GM12878 (cell line): ENCODE results near the gene EPDR1. TPM values are rescaled to one million over a fixed set of nuclear protein-coding genes. Genes with fewer than 3 reads are reported as not detected.

Experiments used
- ATAC-seq: fragments of 200-7000 bp; cut with Tn5 transposase; 3 replicates; pipeline ENCODE4 v1.9.1; 2020; ENCODE audit warnings: mild to moderate bottlenecking, moderate library complexity
- BruUV-seq: library from RNA; stranded (reverse); fragments of 400-500 nt; replicated peaks from 2 replicates; lab custom pipeline; 2021; lab: Mats Ljungman, UMichigan
- CTCF ChIA-PET: fragments of 300-600 bp; sonication (Branson Sonifier 250); formaldehyde crosslinking; extraction: SDS; loops from one replicate; lab custom pipeline; 2021; ENCODE audit warnings: inconsistent platforms; lab: Yijun Ruan, JAX
- POLR2A ChIA-PET: fragments of 350-600 bp; formaldehyde crosslinking; extraction: SDS; loops from one replicate; lab custom pipeline; 2021; ENCODE audit warnings: inconsistent platforms; lab: Charles Lee
- RAD21 ChIA-PET: fragments of 300-600 bp; sonication (Branson Sonifier 250); formaldehyde crosslinking; loops from one replicate; lab custom pipeline; 2023; ENCODE audit warnings: antibody characterized with exemption; ENCODE audit not compliant: unreplicated experiment; lab: Charles Lee
- SMC1A ChIA-PET: fragments of 300-600 bp; sonication (Branson Sonifier 250); formaldehyde crosslinking; loops from one replicate; lab custom pipeline; 2023; ENCODE audit not compliant: unreplicated experiment, uncharacterized antibody; lab: Charles Lee
- DNase-seq: peaks from one replicate; pipeline ENCODE4 v3.0.0-alpha.2; 2011; ENCODE audit warnings: low read depth, low spot score
- FAIRE-seq: peaks from 3 replicates; lab custom pipeline; 2011; peaks lifted over from hg19 to GRCh38; lab: Jason Lieb, UNC
- H2AFZ ChIP-seq: 2 replicates; pipeline ENCODE4 v1.6.0; 2011; ENCODE audit warnings: low read depth, low read length, control low read depth; ENCODE audit not compliant: control insufficient read depth
- H3K27ac ChIP-seq: 2 replicates; pipeline ENCODE4 v1.5.1; 2011; ENCODE audit warnings: control low read depth; ENCODE audit not compliant: control insufficient read depth, insufficient read depth
- H3K27me3 ChIP-seq, 2 experiments: replicated peaks in 1 of 2; 2 replicates each; pipeline versions ENCODE4 v1.6.0 to v1.6.1; 2011; ENCODE audit warnings: low read length in 1 of 2; ENCODE audit not compliant: control insufficient read depth in 2 of 2, insufficient read depth in 2 of 2
- H3K36me3 ChIP-seq, 2 experiments: 2 replicates each; pipeline ENCODE4 v1.5.1; 2011; ENCODE audit warnings: low read length in 1 of 2; ENCODE audit not compliant: control insufficient read depth in 2 of 2, insufficient read depth in 2 of 2
- H3K4me1 ChIP-seq: 2 replicates; pipeline ENCODE4 v1.6.1; 2011; ENCODE audit warnings: mild to moderate bottlenecking, low read length, moderate library complexity, mixed read lengths; ENCODE audit not compliant: control insufficient read depth, insufficient read depth
- H3K4me2 ChIP-seq: 2 replicates; pipeline ENCODE4 v1.6.0; 2011; ENCODE audit warnings: control low read depth; ENCODE audit not compliant: control insufficient read depth, insufficient read depth
- H3K4me3 ChIP-seq: fragments of 200-600 bp; sonication (generic); 2 replicates; pipeline ENCODE4 v1.5.1; 2016
- H3K79me2 ChIP-seq: 2 replicates; pipeline ENCODE4 v1.6.0; 2011; ENCODE audit warnings: low read length; ENCODE audit not compliant: control insufficient read depth, insufficient read depth
- H3K9ac ChIP-seq: 2 replicates; pipeline ENCODE4 v1.8.0; 2011; ENCODE audit warnings: low read length, control low read depth, mixed read lengths; ENCODE audit not compliant: control insufficient read depth, insufficient read depth
- H3K9me3 ChIP-seq: replicated peaks from 3 replicates; pipeline ENCODE4 v1.5.1; 2011; ENCODE audit warnings: mild to moderate bottlenecking, low read length; ENCODE audit not compliant: control insufficient read depth, insufficient read depth
- H4K20me1 ChIP-seq: 2 replicates; pipeline ENCODE4 v1.6.0; 2011; ENCODE audit not compliant: control insufficient read depth, insufficient read depth
- ASH2L ChIP-seq: fragments of 300-600, 200-600 bp; sonication (generic); IDR thresholded peaks from 2 replicates; pipeline ENCODE4 v1.6.1; 2017; ENCODE audit warnings: low read depth, mild to moderate bottlenecking, borderline replicate concordance
- EGR1 ChIP-seq, 2 experiments: IDR thresholded peaks; 1 replicate in 1 of 2; 2 replicates in 1 of 2; pipeline ENCODE4 v1.6.1; 2011 to 2012; ENCODE audit warnings: low read depth in 2 of 2, low read length in 2 of 2, borderline replicate concordance in 1 of 2, mild to moderate bottlenecking in 1 of 2, moderate library complexity in 1 of 2
- NFYB ChIP-seq: IDR thresholded peaks from 2 replicates; pipeline ENCODE4 v1.6.1; 2011; ENCODE audit warnings: low read depth, mild to moderate bottlenecking, low read length, improper control_type of control experiment, moderate library complexity; ENCODE audit not compliant: insufficient read depth
- POU2F2 ChIP-seq: IDR thresholded peaks from 3 replicates; pipeline ENCODE4 v1.6.1; 2011; ENCODE audit warnings: low read depth, mild to moderate bottlenecking, low read length, borderline replicate concordance
- SMAD5 ChIP-seq: IDR thresholded peaks from 2 replicates; pipeline ENCODE4 v1.6.1; 2016; ENCODE audit warnings: antibody characterized with exemption, low read depth
- STAT1 ChIP-seq: fragments of 450-650 bp; conservative IDR thresholded peaks from 2 replicates; pipeline ENCODE4 v1.6.1; 2014; ENCODE audit warnings: antibody characterized with exemption, mild to moderate bottlenecking
- SUPT20H ChIP-seq: IDR thresholded peaks from 2 replicates; pipeline ENCODE4 v1.6.1; 2011; ENCODE audit warnings: low read depth, mild to moderate bottlenecking, low read length, moderate library complexity, borderline replicate concordance; ENCODE audit not compliant: control insufficient read depth
- WGBS: methylation state at CpG from one replicate; pipeline ENCODE4 v1.1.6; 2016; ENCODE audit warnings: low lambda C conversion rate; ENCODE audit not compliant: insufficient replicate concordance, insufficient coverage; ENCODE audit errors: missing lambda C conversion rate; 5-methylcytosine and 5-hydroxymethylcytosine counted together
- in situ Hi-C: fragments of 300-500 bp; cut with MboI; formaldehyde crosslinking; loops from 9 replicates; pipeline ENCODE4 v1.14.3; 2018; ENCODE audit warnings: mixed read lengths
- intact Hi-C: fragments of 100-400 bp; cut with micrococcal nuclease; formaldehyde crosslinking; loops from one replicate; pipeline ENCODE4 v1.14.2; 2022; ENCODE audit not compliant: unreplicated experiment
- polyA plus RNA-seq, 11 experiments: library from polyadenylated mRNA; depleted of rRNA in 4 of 11; unstranded in 6 of 11; stranded (reverse) in 5 of 11; fragments of >200 nt; fragmentation: Nextera tagmentation in 4 of 11; fragmentation: Illumina TruSeq in 1 of 11; extraction: Ambion mirVana in 4 of 11; extraction: Trizol in 1 of 11; gene quantifications; 1 replicate in 1 of 11; 2 replicates in 10 of 11; pipeline versions ENCODE4 v1.2.1 to v1.2.3, GENCODE V29; 2011 to 2016; ENCODE audit warnings: inconsistent platforms in 2 of 11, missing spikeins in 2 of 11, low read depth in 1 of 11
- total RNA-seq, 4 experiments: library from RNA; depleted of rRNA in 3 of 4; stranded (reverse); fragments of >200 nt in 3 of 4; fragmentation: Illumina TruSeq in 1 of 4; extraction: Trizol in 1 of 4; gene quantifications; 2 replicates each; pipeline versions ENCODE4 v1.2.1 to v1.2.3, GENCODE V29; 2013 to 2021

The EPDR1 gene
- total and polyA plus RNA-seq, 10 of the 15 experiments (the other 5 are each of a cell fraction or from before 2014, with no cell fraction given): 1.2 to 18.8 (median 4.7) TPM

GRCh38 chr7:37957221-37957970, 37.0 kb downstream of the EPDR1 start:
- FAIRE-seq: no peak
- no peak overlapping the region for H3K4me3 ChIP-seq
- no TSS peak for BruUV-seq
- no peak for ATAC-seq
- 53% methylated on average over 9 of the region's 9 CpGs for WGBS
- ChIA-PET CTCF (interaction anchor here (0.7 to 1.2 kb wide), 2 partner anchors 129 to 150 kb away, joined by 3 read pairs; no protein-coding TSS in a partner anchor), RAD21 (no interaction called here), SMC1A (interaction anchor here (0.8 kb wide), 1 partner anchor 41 kb away, joined by 3 read pairs; no protein-coding TSS in a partner anchor), POLR2A (no interaction called here)
- H3K9ac ChIP-seq: no peak overlapping the region
- H3K9me3 ChIP-seq: no peaks in the 10 kb centered on the region
- H3K36me3 ChIP-seq: no peaks in the 10 kb centered on the region
- no peaks in the 10 kb centered on the region for H4K20me1 ChIP-seq
- intact Hi-C loops (loop anchor here (5.0 kb wide), 1 partner anchor 485 kb away; no protein-coding TSS in a partner anchor), in situ Hi-C loops (no loop called here)
- TF ChIP-seq ASH2L (no peak), STAT1 (no peak), NFYB (no peak), SMAD5 (no peak), EGR1 (IDR thresholded peaks at IDR 0.05; ENCODE audit: borderline replicate concordance in 1 of 2, low read depth in 2 of 2, low read length in 2 of 2) (no peak), POU2F2 (no peak)
- H3K4me2 ChIP-seq: no peak overlapping the region
- no peak overlapping the region for H2AFZ ChIP-seq
- no peaks in the 10 kb centered on the region for H3K4me1 ChIP-seq
- DNase-seq: no peak
- no peak overlapping the region for H3K27ac ChIP-seq
- H3K79me2 ChIP-seq: no peaks in the 10 kb centered on the region
- H3K27me3 ChIP-seq: no peaks in the 10 kb centered on the region

- 65% methylated on average over 2 of the region's 2 CpGs for WGBS
- Histone ChIP-seq H3K36me3 (no peaks in the 10 kb centered on the region), H3K9ac (no peak overlapping the region), H3K27me3 (no peaks in the 10 kb centered on the region), H4K20me1 (no peaks in the 10 kb centered on the region), H3K9me3 (no peaks in the 10 kb centered on the region), H3K4me1 (no peaks in the 10 kb centered on the region), H3K4me3 (no peak overlapping the region), H3K79me2 (no peaks in the 10 kb centered on the region), H2AFZ (no peak overlapping the region), H3K4me2 (no peak overlapping the region), H3K27ac (no peak overlapping the region)
- no TSS peak for BruUV-seq
- DNase-seq: no peak
- TF ChIP-seq SUPT20H: no peak
- RAD21 ChIA-PET: no interaction called here
- no peak for FAIRE-seq
- SMC1A ChIA-PET: interaction anchor here (1.3 kb wide), 1 partner anchor 14 kb away, joined by 3 read pairs; no protein-coding TSS in a partner anchor
- in situ Hi-C loops: no loop called here
- intact Hi-C loops: no loop called here
- CTCF ChIA-PET: no interaction called here
- ATAC-seq: no peak
- POLR2A ChIA-PET: no interaction called here
These were observed 40.0 kb downstream of the EPDR1 start for GRCh38 chr7:37960483-37960882.
